DOHH2 (cell line): ENCODE results near the gene UBE2I.

Source experiments
- EZH2phosphoT487 ChIP-seq: fragments of 200-600 bp; sonication (generic); IDR thresholded peaks from 2 replicates; pipeline ENCODE4 v1.6.1; 2017; ENCODE audit warnings: borderline replicate concordance, mild to moderate bottlenecking, antibody characterized with exemption, low read length, moderate library complexity, mixed read lengths
- TF ChIP-seq, protein P1 (sequence below): fragments of 200-600 bp; sonication (generic); IDR thresholded peaks from one replicate; pipeline ENCODE4 v1.5.1; 2014; ENCODE audit warnings: antibody characterized with exemption, mild to moderate bottlenecking, low read depth, low read length; ENCODE audit not compliant: poor library complexity, severe bottlenecking

DNA sequence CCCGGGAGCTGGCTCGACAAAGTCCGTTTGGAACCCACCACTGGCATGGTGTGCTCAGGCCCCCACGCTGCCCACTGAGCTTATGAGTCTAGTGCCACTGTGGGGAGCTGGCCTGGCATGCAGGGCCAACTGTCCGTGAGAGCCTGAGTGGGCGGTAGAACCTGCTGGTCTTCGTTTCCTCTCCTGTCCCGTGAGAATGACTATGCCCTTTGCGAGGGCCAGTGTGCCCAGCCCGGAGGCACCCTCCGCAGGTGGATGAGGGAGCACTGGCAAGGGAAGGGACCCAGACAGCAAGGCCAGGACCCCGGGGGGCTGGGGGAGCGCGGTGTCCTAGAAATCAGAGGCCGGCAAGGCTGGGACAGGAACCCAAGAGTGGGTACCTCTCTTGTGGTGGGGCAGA, 27.2 kb downstream of the UBE2I start:
- TF ChIP-seq, protein P1, sequence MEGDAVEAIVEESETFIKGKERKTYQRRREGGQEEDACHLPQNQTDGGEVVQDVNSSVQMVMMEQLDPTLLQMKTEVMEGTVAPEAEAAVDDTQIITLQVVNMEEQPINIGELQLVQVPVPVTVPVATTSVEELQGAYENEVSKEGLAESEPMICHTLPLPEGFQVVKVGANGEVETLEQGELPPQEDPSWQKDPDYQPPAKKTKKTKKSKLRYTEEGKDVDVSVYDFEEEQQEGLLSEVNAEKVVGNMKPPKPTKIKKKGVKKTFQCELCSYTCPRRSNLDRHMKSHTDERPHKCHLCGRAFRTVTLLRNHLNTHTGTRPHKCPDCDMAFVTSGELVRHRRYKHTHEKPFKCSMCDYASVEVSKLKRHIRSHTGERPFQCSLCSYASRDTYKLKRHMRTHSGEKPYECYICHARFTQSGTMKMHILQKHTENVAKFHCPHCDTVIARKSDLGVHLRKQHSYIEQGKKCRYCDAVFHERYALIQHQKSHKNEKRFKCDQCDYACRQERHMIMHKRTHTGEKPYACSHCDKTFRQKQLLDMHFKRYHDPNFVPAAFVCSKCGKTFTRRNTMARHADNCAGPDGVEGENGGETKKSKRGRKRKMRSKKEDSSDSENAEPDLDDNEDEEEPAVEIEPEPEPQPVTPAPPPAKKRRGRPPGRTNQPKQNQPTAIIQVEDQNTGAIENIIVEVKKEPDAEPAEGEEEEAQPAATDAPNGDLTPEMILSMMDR: no peak
- no peak for TF ChIP-seq EZH2phosphoT487
